Kidney epithelial cell (primary cell): Measurements from ENCODE around the gene RAP1GAP. TPM values are rescaled to one million over a fixed set of nuclear protein-coding genes. Genes with fewer than 3 reads are reported as not detected.

Experiments
- DNase-seq: peaks from one replicate; pipeline ENCODE4 v3.0.0-alpha.2; 2010; ENCODE audit warnings: low read depth
- H3K27me3 ChIP-seq: 2 replicates; pipeline ENCODE4 v1.6.0; 2011; ENCODE audit warnings: low read length; ENCODE audit not compliant: control insufficient read depth, insufficient read depth
- H3K36me3 ChIP-seq: 2 replicates; pipeline ENCODE4 v1.5.1; 2011; ENCODE audit warnings: low read length; ENCODE audit not compliant: control insufficient read depth, insufficient read depth
- H3K4me3 ChIP-seq: 2 replicates; pipeline ENCODE4 v1.5.1; 2011; ENCODE audit warnings: low read depth, mild to moderate bottlenecking, control low read depth, low read length
- total RNA-seq: library from RNA; depleted of rRNA; stranded (reverse); fragments of >200 nt; gene quantifications from 2 replicates; pipeline ENCODE4 v1.2.3, GENCODE V29; 2015
- TF ChIP-seq, protein P1 (sequence below): IDR thresholded peaks from 2 replicates; pipeline ENCODE4 v1.5.1; 2011; ENCODE audit warnings: mild to moderate bottlenecking, moderate library complexity, low read length, control low read depth, inconsistent platforms; ENCODE audit not compliant: insufficient read depth, poor library complexity, severe bottlenecking

The RAP1GAP gene
- total RNA-seq = 7.1 and 9.0 TPM in 2 replicates

- H3K36me3 ChIP-seq = no peaks in the 10 kb centered on the region
- DNase-seq = no peak
- TF ChIP-seq, protein P1, sequence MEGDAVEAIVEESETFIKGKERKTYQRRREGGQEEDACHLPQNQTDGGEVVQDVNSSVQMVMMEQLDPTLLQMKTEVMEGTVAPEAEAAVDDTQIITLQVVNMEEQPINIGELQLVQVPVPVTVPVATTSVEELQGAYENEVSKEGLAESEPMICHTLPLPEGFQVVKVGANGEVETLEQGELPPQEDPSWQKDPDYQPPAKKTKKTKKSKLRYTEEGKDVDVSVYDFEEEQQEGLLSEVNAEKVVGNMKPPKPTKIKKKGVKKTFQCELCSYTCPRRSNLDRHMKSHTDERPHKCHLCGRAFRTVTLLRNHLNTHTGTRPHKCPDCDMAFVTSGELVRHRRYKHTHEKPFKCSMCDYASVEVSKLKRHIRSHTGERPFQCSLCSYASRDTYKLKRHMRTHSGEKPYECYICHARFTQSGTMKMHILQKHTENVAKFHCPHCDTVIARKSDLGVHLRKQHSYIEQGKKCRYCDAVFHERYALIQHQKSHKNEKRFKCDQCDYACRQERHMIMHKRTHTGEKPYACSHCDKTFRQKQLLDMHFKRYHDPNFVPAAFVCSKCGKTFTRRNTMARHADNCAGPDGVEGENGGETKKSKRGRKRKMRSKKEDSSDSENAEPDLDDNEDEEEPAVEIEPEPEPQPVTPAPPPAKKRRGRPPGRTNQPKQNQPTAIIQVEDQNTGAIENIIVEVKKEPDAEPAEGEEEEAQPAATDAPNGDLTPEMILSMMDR = peak; percentile 13
- peak within 1 kb of the TSS; percentile 25 for H3K4me3 ChIP-seq
- peaks cover 23% of the 10 kb centered on the region for H3K27me3 ChIP-seq
These were observed at the start of gene RAP1GAP for GRCh38 chr1:21669258-21670058. RAP1GAP (minus strand) TSS chr1:21669357; CDS start chr1:21620032, 49,325 bp downstream.

DNA sequence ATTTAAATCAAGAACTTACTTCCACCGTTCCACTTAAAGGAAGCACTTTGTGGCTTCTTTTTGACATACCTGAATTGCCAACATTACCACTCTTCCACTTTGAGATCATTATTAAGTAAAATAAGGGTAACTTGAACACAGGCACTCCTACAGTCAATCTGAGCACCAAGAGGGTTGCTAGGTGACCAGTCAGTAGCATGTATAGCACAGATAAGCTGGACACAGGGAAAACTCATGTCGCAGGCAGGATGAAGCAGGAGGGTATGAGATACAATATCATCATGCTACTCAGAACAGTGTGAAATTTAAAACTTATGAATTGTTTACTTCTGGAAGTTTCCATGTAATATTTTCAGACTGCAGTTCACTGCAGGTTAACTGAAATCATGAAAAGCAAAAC, 47.0 kb upstream of the RAP1GAP start:
- TF ChIP-seq, protein P1 = no peak
- Histone ChIP-seq H3K36me3 (peaks cover 2% of the 10 kb centered on the region), H3K4me3 (no peak overlapping the region), H3K27me3 (no peaks in the 10 kb centered on the region)
- no peak for DNase-seq

GRCh38 chr1:21707891-21708290, 38.7 kb upstream of the RAP1GAP start:
- TF ChIP-seq, protein P1 = no peak
- no peak overlapping the region for H3K4me3 ChIP-seq
- no peaks in the 10 kb centered on the region for H3K36me3 ChIP-seq
- no peaks in the 10 kb centered on the region for H3K27me3 ChIP-seq
- no peak for DNase-seq

DNA sequence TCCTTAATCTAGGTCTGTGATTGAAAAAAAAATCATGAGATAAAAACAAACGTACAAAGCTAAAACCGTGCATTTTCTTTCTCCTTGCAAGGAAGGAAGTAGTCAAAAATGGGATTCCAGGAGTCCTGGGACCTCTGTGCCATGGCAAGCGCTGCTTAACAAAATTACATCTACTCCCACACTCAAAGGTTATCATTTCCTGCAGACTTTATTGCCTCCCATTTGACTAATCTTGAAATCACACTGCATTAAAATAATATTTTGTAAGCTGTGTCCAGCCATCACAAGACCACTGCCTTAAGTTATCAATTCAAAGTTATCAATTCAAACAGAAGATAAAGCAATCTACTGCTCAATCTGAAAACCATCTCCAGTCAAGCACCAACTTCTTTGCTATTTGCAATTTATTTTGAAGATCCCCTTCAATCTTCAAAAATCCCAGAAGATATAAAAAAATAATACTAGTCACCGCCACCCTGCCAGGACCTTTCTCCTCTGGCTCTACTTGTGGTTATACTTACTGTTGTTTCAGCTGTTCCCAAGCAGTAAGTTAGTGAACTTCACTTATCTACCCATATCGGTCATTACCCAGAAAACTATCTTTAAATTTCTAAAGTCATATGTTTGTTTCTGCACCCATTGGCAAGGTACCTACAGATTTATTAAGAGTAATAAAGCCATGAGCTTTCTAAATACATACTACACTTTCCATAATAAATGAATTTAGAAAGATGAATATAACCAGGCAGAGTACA, 38.1 kb upstream of the RAP1GAP start:
- no peaks in the 10 kb centered on the region for H3K27me3 ChIP-seq
- no peak overlapping the region for H3K4me3 ChIP-seq
- no peaks in the 10 kb centered on the region for H3K36me3 ChIP-seq
- DNase-seq = no peak
- TF ChIP-seq, protein P1 = no peak

- DNase-seq = no peak
- TF ChIP-seq, protein P1 = no peak
- Histone ChIP-seq H3K27me3 (no peaks in the 10 kb centered on the region), H3K36me3 (no peaks in the 10 kb centered on the region), H3K4me3 (no peak overlapping the region)
These were observed 37.1 kb upstream of the RAP1GAP start for GRCh38 chr1:21706151-21706835.
